Fibroblast of lung (primary cell): ENCODE results near the gene TMEM31.

ENCODE experiments used
- EZH2 ChIP-seq: IDR thresholded peaks from 2 replicates; pipeline ENCODE4 v1.5.1; 2012; ENCODE audit warnings: low read length, control low read depth, mild to moderate bottlenecking; ENCODE audit errors: missing control alignments
- TF ChIP-seq, protein P1 (sequence below), 2 donors: IDR thresholded peaks in 1 of 2; conservative IDR thresholded peaks in 1 of 2; 1 replicate in 1 of 2; 2 replicates in 1 of 2; pipeline ENCODE4 v1.5.1; 2011 to 2012; ENCODE audit warnings: low read length in 2 of 2, control low read depth in 1 of 2, inconsistent platforms in 1 of 2, low read depth in 1 of 2, mild to moderate bottlenecking in 1 of 2

DNA sequence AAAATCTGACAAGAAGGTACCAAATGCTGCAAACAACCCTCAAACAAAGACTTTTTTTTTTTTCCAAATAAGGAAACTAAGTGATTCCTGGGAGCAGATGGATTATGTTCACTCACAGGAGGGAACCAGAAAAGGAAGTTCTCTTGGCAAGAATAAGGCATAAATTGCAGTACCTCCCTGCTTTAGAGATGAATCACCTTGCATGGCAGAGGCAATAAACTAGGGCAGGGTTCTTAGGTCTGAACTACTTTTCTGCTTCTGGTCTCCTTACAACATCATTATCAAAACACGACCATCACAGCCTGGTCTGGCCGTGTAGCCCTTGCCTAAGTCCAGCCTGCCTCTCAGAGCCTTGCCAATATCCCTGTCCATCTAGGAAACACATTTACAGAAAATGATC, 6.3 kb downstream of the TMEM31 start:
- TF ChIP-seq, protein P1, sequence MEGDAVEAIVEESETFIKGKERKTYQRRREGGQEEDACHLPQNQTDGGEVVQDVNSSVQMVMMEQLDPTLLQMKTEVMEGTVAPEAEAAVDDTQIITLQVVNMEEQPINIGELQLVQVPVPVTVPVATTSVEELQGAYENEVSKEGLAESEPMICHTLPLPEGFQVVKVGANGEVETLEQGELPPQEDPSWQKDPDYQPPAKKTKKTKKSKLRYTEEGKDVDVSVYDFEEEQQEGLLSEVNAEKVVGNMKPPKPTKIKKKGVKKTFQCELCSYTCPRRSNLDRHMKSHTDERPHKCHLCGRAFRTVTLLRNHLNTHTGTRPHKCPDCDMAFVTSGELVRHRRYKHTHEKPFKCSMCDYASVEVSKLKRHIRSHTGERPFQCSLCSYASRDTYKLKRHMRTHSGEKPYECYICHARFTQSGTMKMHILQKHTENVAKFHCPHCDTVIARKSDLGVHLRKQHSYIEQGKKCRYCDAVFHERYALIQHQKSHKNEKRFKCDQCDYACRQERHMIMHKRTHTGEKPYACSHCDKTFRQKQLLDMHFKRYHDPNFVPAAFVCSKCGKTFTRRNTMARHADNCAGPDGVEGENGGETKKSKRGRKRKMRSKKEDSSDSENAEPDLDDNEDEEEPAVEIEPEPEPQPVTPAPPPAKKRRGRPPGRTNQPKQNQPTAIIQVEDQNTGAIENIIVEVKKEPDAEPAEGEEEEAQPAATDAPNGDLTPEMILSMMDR (conservative IDR thresholded peaks at IDR 0.05 in 1 of 2, IDR thresholded peaks at IDR 0.05 in 1 of 2; ENCODE audit: low read depth in 1 of 2, low read length in 2 of 2) = no peak
- no peak for TF ChIP-seq EZH2
